HG03060 (cell line): ENCODE measurements around the gene MT4.

Source experiments
- ATAC-seq: cut with Tn5 transposase; IDR thresholded peaks from one replicate; pipeline ENCODE4 v1.9.1; 2021; ENCODE audit warnings: low read depth, moderate number of reproducible peaks; ENCODE audit not compliant: unreplicated experiment

Gene MT4

DNA sequence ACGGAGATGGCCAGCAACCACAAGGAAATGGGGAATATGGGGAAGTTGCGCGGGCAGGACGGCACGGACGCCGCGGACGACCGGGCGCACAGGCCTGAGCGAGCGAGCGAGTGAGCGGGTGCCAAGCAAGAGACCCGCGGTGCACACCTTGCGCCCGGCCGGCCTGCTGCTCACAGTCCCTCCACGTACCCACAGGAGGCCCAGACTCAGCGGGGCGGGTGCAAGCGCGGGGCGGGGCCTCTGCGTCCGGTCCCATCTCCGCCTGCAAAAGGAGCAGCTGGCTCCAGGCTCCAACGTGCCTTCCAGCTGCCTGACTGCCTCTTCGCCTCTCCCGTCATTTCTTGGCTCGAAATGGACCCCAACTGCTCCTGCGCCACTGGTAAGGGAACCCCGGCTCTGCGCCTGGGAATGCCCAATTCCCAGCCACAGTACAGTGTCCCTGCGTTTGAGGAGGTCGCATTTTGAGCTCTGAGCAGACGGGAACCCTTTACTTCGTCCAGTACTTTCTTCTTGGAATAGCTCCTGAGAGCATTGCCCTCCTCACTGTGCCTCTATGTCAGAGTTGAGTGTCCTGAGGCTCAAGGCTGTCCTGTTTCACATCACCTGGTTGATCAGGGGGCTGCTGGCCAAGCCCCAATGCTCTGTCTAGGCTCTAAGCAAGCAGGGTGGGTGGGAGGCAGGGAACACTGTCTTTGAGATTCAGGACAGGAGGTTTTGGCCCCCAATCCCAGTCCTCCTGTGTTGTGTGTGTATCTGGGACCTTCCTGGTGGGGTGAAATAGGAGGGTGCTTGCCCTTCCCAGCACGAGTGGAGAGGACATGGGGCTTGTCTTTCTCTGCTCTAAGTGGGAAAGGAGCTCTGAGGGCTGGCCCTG is 52.6 kb downstream of the MT4 start:
- ATAC-seq: no peak

DNA sequence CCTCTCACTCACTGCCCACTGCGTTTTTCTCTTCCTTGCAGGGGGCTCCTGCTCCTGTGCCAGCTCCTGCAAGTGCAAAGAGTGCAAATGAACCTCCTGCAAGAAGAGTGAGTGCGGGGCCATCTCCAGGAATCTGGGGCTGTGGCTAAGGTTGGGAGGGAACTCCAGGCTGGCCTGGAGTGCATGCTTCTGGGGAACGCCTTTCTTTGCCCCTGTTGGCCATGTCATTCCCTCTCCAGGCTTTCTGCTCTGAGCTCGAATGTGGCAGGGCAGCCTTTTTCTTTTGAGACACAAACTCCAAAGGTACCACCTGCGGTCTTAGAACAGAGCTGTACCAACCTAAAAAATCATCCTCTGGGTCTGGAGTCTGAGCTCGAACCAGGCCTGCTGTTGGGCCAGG is 53.3 kb downstream of the MT4 start:
- ATAC-seq: no peak
